ENCODE data around the gene MRPL24.
A peak's percentile ranks its signal among the peaks of the same experiment; 100 is the strongest.

The MRPL24 gene

DNA sequence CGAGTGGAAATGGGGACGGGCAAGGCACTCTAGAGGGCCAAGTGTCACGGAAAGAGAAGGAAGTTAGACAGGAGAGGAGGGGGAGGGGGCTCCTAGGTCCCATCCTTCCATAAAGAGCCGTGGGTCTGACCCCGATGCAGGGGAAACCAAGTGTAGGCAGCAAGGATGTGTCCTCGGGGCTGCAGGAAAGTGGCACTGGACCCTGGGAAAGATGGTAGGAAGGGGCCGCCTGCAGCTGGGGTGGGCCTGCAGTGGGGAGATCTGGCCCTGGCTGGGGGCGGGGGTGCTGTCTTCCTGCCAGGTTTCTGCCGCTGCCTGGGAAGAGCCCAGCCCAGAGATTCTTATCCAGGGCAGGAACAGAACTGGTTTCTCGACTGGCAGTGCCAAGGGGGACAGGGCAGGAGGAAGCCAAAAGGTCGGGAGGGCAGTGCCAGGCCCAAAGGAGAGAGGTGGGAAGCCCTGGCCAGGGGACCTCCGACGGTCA, 48.4 kb downstream of the MRPL24 start:
- no peak for DNase-seq (ENCODE audit: low spot score)

GRCh38 chr1:156691665-156692440, 49.0 kb downstream of the MRPL24 start:
- peak; percentile 78 for DNase-seq (ENCODE audit: low spot score)

- no peak for DNase-seq (ENCODE audit: low spot score)
Observed at GRCh38 chr1:156691191-156691590, 49.7 kb downstream of the MRPL24 start.

DNA sequence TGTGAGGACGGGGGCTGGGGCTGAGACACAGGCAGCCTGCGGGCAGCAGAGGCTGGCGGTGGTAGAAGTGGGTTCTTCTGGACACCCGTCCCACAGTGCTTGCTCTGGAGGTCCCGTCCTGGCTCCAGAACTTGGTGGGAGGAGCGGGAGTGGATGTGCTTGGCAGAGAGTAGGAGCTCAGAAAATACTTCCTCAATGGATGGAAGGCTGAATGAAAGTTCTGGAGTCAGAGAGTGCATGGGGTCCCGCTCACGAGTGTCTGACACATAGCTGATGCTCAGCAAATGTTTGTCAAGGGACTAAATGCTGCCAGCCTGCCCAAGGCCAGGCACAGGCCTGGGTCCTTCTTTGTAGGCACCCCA, 50.2 kb downstream of the MRPL24 start:
- no peak for DNase-seq (ENCODE audit: low spot score)

DNA sequence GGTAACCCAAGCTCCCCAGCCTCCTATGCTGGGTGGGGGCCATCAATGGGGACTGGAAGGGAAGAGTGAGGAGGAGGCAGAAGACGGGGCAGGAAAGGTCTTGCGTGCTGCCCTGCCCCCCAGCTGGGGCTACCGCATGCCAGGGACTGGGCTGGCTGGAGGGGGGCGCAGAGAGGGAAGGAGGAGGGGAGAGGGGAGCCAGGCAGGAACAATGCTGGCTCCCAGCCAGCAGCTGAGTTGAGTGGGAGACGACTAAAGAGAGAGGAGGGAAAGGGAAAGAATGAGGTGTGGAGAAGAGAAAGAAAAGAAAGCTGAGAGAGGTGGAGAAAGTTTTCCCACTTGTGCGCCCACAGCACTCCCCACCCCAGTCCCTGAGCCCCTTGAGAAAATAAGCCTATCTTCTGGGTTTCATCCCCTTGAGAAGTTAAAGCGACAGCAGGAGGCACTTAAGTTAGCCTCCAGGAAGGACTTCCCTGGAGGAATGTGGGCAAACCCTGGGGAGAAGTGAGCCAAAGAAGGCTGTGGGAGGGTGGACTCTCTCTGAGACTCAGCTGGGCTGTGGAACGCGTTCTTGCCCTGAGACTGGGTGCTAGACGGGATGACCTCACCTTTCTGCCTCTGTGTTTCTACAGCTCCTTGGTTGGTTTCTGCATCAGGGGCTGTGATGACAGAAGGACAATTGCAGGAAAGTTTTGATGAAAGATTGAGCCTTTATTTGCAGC, 50.8 kb downstream of the MRPL24 start:
- DNase-seq (ENCODE audit: low spot score): no peak

DNA sequence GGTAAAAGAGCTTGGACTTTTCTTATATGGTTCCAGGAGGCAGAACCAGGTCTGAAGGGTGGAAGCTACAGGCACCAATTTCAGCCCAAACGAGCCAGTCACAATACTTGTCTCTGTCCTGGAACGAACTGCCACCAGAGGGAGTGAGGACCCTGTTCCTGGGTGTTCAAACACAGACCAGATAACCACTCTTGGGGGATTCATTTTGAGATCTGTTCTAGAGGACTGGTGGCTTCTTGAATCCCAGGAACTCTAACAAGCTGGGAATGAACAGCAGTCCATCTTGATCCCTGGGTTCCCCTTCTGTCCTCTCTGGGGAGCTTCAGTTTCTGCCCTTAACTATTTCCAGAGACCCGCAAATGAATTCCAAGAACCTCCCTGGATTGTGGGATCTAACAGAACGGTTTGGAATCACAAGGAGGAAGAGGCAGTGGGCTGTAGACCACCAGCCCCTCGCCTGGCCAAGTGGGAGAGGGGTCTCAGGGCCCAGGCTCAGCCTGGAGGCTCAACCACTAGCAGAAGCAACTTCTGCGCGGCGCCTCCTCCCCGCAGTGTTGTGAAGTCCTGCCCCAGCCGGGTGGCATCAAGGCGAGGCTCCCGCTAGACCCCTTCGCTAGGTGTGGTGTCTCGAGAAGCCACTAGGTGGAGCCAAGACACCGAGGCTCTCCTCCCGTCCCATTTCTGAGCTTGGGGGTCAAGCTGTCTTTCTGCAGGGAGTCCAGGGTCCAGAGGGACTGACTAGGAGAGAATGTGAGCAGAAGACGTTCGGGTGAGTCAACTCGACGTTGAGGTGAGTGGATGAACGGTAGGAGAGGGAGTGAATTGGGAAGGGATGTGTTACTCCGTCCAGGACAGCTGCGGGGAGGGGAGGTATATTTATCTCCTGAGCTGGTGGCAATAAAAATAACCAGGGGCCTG, 51.6 kb downstream of the MRPL24 start:
- peak; percentile 93 for DNase-seq (ENCODE audit: low spot score)
